Lung (tissue), 12 donors: ENCODE results near the gene OR6S1. TPM values are rescaled to one million over a fixed set of nuclear protein-coding genes. Genes with fewer than 3 reads are reported as not detected.
A peak's percentile ranks its signal among the peaks of the same experiment; 100 is the strongest.

ENCODE experiments used
- ATAC-seq: fragments of 200-7000 bp; cut with Tn5 transposase; one replicate; pipeline ENCODE4 v1.9.1; 2020; ENCODE audit warnings: moderate number of reproducible peaks; ENCODE audit not compliant: insufficient read depth, low FRiP score
- DNase-seq, 3 donors: peaks; one replicate each; pipeline ENCODE4 v3.0.0-alpha.2; 2013 to 2017
- H3K27ac ChIP-seq, 2 donors: one replicate each; pipeline ENCODE4 v1.5.1; 2013; ENCODE audit warnings: mild to moderate bottlenecking in 2 of 2, moderate library complexity in 2 of 2, control low read depth in 1 of 2, inconsistent platforms in 1 of 2, low read depth in 1 of 2, low read length in 1 of 2
- H3K27me3 ChIP-seq, 3 donors: one replicate each; pipeline ENCODE4 v1.5.1; 2013; ENCODE audit warnings: low read length in 2 of 3; ENCODE audit not compliant: control insufficient read depth in 3 of 3, insufficient read depth in 3 of 3
- H3K36me3 ChIP-seq, 4 donors: one replicate each; pipeline ENCODE4 v1.5.1; 2013; ENCODE audit warnings: low read length in 4 of 4, mild to moderate bottlenecking in 1 of 4, moderate library complexity in 1 of 4; ENCODE audit not compliant: control insufficient read depth in 4 of 4, insufficient read depth in 4 of 4
- H3K4me1 ChIP-seq, 5 donors: one replicate each; pipeline ENCODE4 v1.5.1; 2013; ENCODE audit warnings: low read length in 5 of 5, mild to moderate bottlenecking in 2 of 5, moderate library complexity in 1 of 5; ENCODE audit not compliant: control insufficient read depth in 5 of 5, insufficient read depth in 5 of 5
- H3K4me3 ChIP-seq: one replicate; pipeline ENCODE4 v1.5.1; 2013; ENCODE audit warnings: mild to moderate bottlenecking, control low read depth, moderate library complexity
- H3K9ac ChIP-seq, 2 donors: one replicate each; pipeline ENCODE4 v1.5.1; 2013; ENCODE audit warnings: low read length in 2 of 2, control low read depth in 1 of 2; ENCODE audit not compliant: insufficient read depth in 1 of 2
- H3K9me3 ChIP-seq, 4 donors: one replicate each; pipeline ENCODE4 v1.5.1; 2013; ENCODE audit warnings: low read length in 3 of 4, mild to moderate bottlenecking in 1 of 4, moderate library complexity in 1 of 4; ENCODE audit not compliant: control insufficient read depth in 4 of 4, insufficient read depth in 3 of 4
- WGBS, 2 donors: extraction: QIAGEN DNeasy Blood & Tissue Kit; methylation state at CpG; one replicate each; pipeline ENCODE4 v1.1.7; 2013; 5-methylcytosine and 5-hydroxymethylcytosine counted together
- polyA plus RNA-seq, 2 donors: library from polyadenylated mRNA; stranded (reverse); fragments of 200-250 nt; gene quantifications; one replicate each; pipeline ENCODE4 v1.2.1, GENCODE V29; 2013
- total RNA-seq, 2 donors: library from RNA; depleted of rRNA in 1 of 2; stranded (reverse); fragments of >200 nt in 1 of 2; gene quantifications; one replicate each; pipeline ENCODE4 v1.2.1, GENCODE V29; 2014 to 2021
- TF ChIP-seq, protein P1 (sequence below): IDR thresholded peaks from 2 replicates; pipeline ENCODE4 v1.5.1; 2012; ENCODE audit warnings: mild to moderate bottlenecking; ENCODE audit errors: control extremely low read depth, extremely low read depth
- donor health status: control.
- donor health status: control.
- donor health status: Bipolar disorder and iron deficiency.
- donor health status: healthy.
- donor health status: DM: yes; HTN: yes; CAD: no.

The OR6S1 gene
- total and polyA plus RNA-seq, 4 donors = not detected

GRCh38 chr14:20687362-20688166, 46.1 kb upstream of the OR6S1 start:
- no peaks in the 10 kb centered on the region for H3K36me3 ChIP-seq
- peaks cover 0 to 23% (median 3%) of the 10 kb centered on the region in 5 donors for H3K4me1 ChIP-seq
- WGBS, 2 donors = 80 to 88% methylated on average over 5 of the region's 5 CpGs
- DNase-seq (peak in 1 of 3 donors; percentile 38), ATAC-seq (no peak)
- no peaks in the 10 kb centered on the region for H3K9me3 ChIP-seq
- TF ChIP-seq, protein P1, sequence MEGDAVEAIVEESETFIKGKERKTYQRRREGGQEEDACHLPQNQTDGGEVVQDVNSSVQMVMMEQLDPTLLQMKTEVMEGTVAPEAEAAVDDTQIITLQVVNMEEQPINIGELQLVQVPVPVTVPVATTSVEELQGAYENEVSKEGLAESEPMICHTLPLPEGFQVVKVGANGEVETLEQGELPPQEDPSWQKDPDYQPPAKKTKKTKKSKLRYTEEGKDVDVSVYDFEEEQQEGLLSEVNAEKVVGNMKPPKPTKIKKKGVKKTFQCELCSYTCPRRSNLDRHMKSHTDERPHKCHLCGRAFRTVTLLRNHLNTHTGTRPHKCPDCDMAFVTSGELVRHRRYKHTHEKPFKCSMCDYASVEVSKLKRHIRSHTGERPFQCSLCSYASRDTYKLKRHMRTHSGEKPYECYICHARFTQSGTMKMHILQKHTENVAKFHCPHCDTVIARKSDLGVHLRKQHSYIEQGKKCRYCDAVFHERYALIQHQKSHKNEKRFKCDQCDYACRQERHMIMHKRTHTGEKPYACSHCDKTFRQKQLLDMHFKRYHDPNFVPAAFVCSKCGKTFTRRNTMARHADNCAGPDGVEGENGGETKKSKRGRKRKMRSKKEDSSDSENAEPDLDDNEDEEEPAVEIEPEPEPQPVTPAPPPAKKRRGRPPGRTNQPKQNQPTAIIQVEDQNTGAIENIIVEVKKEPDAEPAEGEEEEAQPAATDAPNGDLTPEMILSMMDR = no peak
- no peak overlapping the region for H3K4me3 ChIP-seq
- peak overlapping the region in 1 of 2 donors; percentile 76 for H3K27ac ChIP-seq
- H3K9ac ChIP-seq = peak overlapping the region in 1 of 2 donors; percentile 38
- H3K27me3 ChIP-seq = no peaks in the 10 kb centered on the region

DNA sequence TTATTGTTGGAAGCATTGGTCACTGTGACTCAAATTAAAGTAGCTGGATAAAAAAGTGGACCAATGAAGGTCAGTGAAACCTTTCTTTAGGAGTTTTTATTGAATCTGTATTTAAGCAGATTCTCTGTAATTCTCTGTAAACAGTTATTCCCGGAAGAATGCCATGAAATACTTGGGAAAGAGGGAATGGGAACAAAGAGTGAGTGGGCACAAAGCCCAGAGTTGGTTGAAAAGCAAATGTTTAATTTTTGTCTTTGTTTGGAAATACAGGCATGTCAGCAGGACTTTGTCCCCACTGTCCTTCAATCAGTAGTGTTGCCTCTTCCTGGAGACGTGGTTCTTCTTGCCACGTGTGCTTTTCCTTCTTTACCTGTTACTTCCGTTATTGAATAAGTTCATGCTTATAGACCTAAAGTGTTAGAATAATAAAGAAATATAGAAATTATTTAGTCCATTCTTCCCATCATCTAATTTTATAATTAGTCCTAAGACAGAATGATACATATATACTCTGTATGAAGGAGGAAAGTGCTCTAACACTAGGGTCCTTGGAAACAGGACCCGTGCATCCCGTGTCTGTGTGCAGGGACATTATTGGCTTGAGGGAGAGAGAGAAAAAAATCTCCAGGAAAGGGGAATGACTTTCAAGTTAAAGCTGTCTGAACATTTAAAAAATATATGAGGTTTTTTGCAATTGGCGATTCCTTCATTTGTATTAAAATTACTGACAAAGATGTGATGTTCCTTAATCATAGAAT, 45.1 kb upstream of the OR6S1 start:
- ATAC-seq (no peak), DNase-seq (peak; percentile 53 to 85 (median 81))
- no peak overlapping the region for H3K27ac ChIP-seq
- H3K4me1 ChIP-seq = peaks cover 0 to 23% (median 3%) of the 10 kb centered on the region in 5 donors
- peak overlapping the region in 1 of 2 donors; percentile 34 for H3K9ac ChIP-seq
- WGBS, 2 donors = 56 to 74% methylated on average over 7 of the region's 7 CpGs
- no peaks in the 10 kb centered on the region for H3K36me3 ChIP-seq
- no peaks in the 10 kb centered on the region for H3K9me3 ChIP-seq
- H3K4me3 ChIP-seq = no peak overlapping the region
- TF ChIP-seq, protein P1 = no peak
- H3K27me3 ChIP-seq = no peaks in the 10 kb centered on the region

- DNase-seq = peak; percentile 30 to 76 (median 70)
- H3K27ac ChIP-seq = peak overlapping the region; percentile 96 to 98
- H3K4me1 ChIP-seq = peaks cover 0 to 32% (median 9%) of the 10 kb centered on the region in 5 donors
- no peaks in the 10 kb centered on the region for H3K36me3 ChIP-seq
- TF ChIP-seq, protein P1 = no peak
- H3K9me3 ChIP-seq = no peaks in the 10 kb centered on the region
- H3K4me3 ChIP-seq = peak overlapping the region; percentile 56
- 15 to 16% methylated on average over 22 of the region's 22 CpGs for WGBS, 2 donors
- H3K9ac ChIP-seq = peak overlapping the region; percentile 65 to 99
- no peak for ATAC-seq
- H3K27me3 ChIP-seq = no peaks in the 10 kb centered on the region
These were observed 43.4 kb upstream of the OR6S1 start for GRCh38 chr14:20684662-20685456.
